HepG2 (cell line): ENCODE results near the gene TMEM132D. TPM values are rescaled to one million over a fixed set of nuclear protein-coding genes. Genes with fewer than 3 reads are reported as not detected.

ENCODE experiments used
- ATAC-seq: fragments of 200-7000 bp; cut with Tn5 transposase; 3 replicates; pipeline ENCODE4 v1.9.1; 2020; ENCODE audit warnings: mild to moderate bottlenecking, moderate library complexity
- BruUV-seq: library from RNA; stranded (reverse); fragments of 400-500 nt; replicated peaks from 2 replicates; lab custom pipeline; 2021; lab: Mats Ljungman, UMichigan
- CTCF ChIA-PET: fragments of 300-600 bp; formaldehyde crosslinking; extraction: SDS; loops from one replicate; lab custom pipeline; 2021; ENCODE audit warnings: low total read pairs, inconsistent platforms, low intra/inter-chr PET ratio; lab: Yijun Ruan, JAX
- POLR2A ChIA-PET: fragments of 350-600 bp; sonication (Branson Sonifier 250); formaldehyde crosslinking; loops from one replicate; lab custom pipeline; 2020; ENCODE audit warnings: antibody characterized with exemption, inconsistent platforms; lab: Yijun Ruan, JAX
- DNase-seq: peaks from one replicate; pipeline ENCODE4 v3.0.0-alpha.2; 2015; ENCODE audit warnings: low spot score
- FAIRE-seq: peaks from 3 replicates; lab custom pipeline; 2011; peaks lifted over from hg19 to GRCh38; lab: Jason Lieb, UNC
- H2AFZ ChIP-seq: one replicate; pipeline ENCODE4 v1.6.1; 2011; ENCODE audit warnings: low read length, inconsistent platforms
- H3K27ac ChIP-seq: fragments of 300-600 bp; 3 replicates; pipeline ENCODE4 v1.8.0; 2011; ENCODE audit warnings: mixed run types, mild to moderate bottlenecking, mixed read lengths, low read length, inconsistent platforms; ENCODE audit not compliant: insufficient read depth; ENCODE audit errors: extremely low read length
- H3K27me3 ChIP-seq, 2 experiments: fragments of 200-600 bp in 1 of 2; 2 replicates in 1 of 2; 3 replicates in 1 of 2; pipeline versions ENCODE4 v1.6.0 to v1.8.0; 2011; ENCODE audit warnings: low read length in 2 of 2, mild to moderate bottlenecking in 2 of 2, moderate library complexity in 2 of 2, inconsistent platforms in 1 of 2; ENCODE audit not compliant: insufficient read depth in 2 of 2, control insufficient read depth in 1 of 2
- H3K36me3 ChIP-seq, 2 experiments: fragments of 200-600 bp in 1 of 2; replicated peaks in 1 of 2; 2 replicates in 1 of 2; 3 replicates in 1 of 2; pipeline versions ENCODE4 v1.5.1 to v1.8.0; 2011; ENCODE audit warnings: low read length in 2 of 2, inconsistent platforms in 1 of 2; ENCODE audit not compliant: insufficient read depth in 2 of 2, control insufficient read depth in 1 of 2
- H3K4me1 ChIP-seq: 2 replicates; pipeline ENCODE4 v1.5.1; 2012; ENCODE audit warnings: low read length, inconsistent platforms; ENCODE audit not compliant: insufficient read depth
- H3K4me2 ChIP-seq: 2 replicates; pipeline ENCODE4 v1.6.0; 2011; ENCODE audit warnings: low read depth, low read length, inconsistent platforms
- H3K4me3 ChIP-seq, 3 experiments: fragments of 200-600 bp in 1 of 3; sonication (generic), shearing (Covaris generic) in 1 of 3; replicated peaks in 1 of 3; 2 replicates each; pipeline ENCODE4 v1.5.1; 2011 to 2016; ENCODE audit warnings: low read length in 3 of 3, inconsistent platforms in 2 of 3, low read depth in 2 of 3, mild to moderate bottlenecking in 2 of 3, control low read depth in 1 of 3, mixed read lengths in 1 of 3; ENCODE audit not compliant: insufficient read depth in 1 of 3
- H3K79me2 ChIP-seq: one replicate; pipeline ENCODE4 v1.6.1; 2011; ENCODE audit warnings: low read length, inconsistent platforms; ENCODE audit not compliant: insufficient read depth
- H3K9ac ChIP-seq: 2 replicates; pipeline ENCODE4 v1.6.0; 2011; ENCODE audit warnings: mild to moderate bottlenecking, low read depth, low read length, inconsistent platforms; ENCODE audit not compliant: insufficient read depth
- H3K9me3 ChIP-seq: 2 replicates; pipeline ENCODE4 v1.5.1; 2012; ENCODE audit warnings: mild to moderate bottlenecking, low read length
- H4K20me1 ChIP-seq: 2 replicates; pipeline ENCODE4 v1.6.0; 2011; ENCODE audit warnings: inconsistent platforms, mild to moderate bottlenecking, low read length, moderate library complexity; ENCODE audit not compliant: insufficient read depth
- AGO1 ChIP-seq: fragments of 200-400 bp; formaldehyde crosslinking; IDR thresholded peaks from 2 replicates; pipeline ENCODE4 v1.6.1; 2017; ENCODE audit warnings: mild to moderate bottlenecking, low read depth, low read length, moderate library complexity; ENCODE audit not compliant: poor library complexity, severe bottlenecking
- ATRX ChIP-seq: sonication (generic); formaldehyde crosslinking; IDR thresholded peaks from 2 replicates; pipeline ENCODE4 v1.4.0; 2020; ENCODE audit warnings: missing genetic modification reagents, borderline replicate concordance
- FOXK1 ChIP-seq: sonication (generic); formaldehyde crosslinking; IDR thresholded peaks from 2 replicates; pipeline ENCODE4 v1.4.0; 2020; ENCODE audit warnings: low read depth, missing genetic modification reagents, borderline replicate concordance
- KAT8 ChIP-seq: IDR thresholded peaks from 2 replicates; pipeline ENCODE4 v1.6.1; 2016; ENCODE audit warnings: missing genetic modification reagents, missing compliant biosample characterization
- MTF2 ChIP-seq: sonication (generic); formaldehyde crosslinking; IDR thresholded peaks from 2 replicates; pipeline ENCODE4 v1.5.0; 2020; ENCODE audit warnings: missing genetic modification reagents, borderline replicate concordance
- NFATC3 ChIP-seq: sonication (generic); formaldehyde crosslinking; IDR thresholded peaks from 2 replicates; pipeline ENCODE4 v1.5.1; 2020; ENCODE audit warnings: mild to moderate bottlenecking, missing genetic modification reagents
- RAD21 ChIP-seq: fragments of 450-650 bp; formaldehyde crosslinking; IDR thresholded peaks from 2 replicates; pipeline ENCODE4 v1.5.0; 2020; ENCODE audit warnings: mild to moderate bottlenecking
- SMYD3 ChIP-seq: sonication (generic); formaldehyde crosslinking; IDR thresholded peaks from 2 replicates; pipeline ENCODE4 v1.8.1; 2023; ENCODE audit warnings: mild to moderate bottlenecking, missing genetic modification reagents
- SP140L ChIP-seq: sonication (generic); formaldehyde crosslinking; IDR thresholded peaks from 2 replicates; pipeline ENCODE4 v1.4.0; 2020; ENCODE audit warnings: missing genetic modification reagents, borderline replicate concordance
- SRF ChIP-seq: IDR thresholded peaks from 2 replicates; pipeline ENCODE4 v1.6.1; 2011; ENCODE audit warnings: mild to moderate bottlenecking, low read depth, low read length, moderate library complexity
- THYN1 ChIP-seq: sonication (generic); formaldehyde crosslinking; IDR thresholded peaks from 2 replicates; pipeline ENCODE4 v1.8.1; 2023; ENCODE audit warnings: low read depth, mild to moderate bottlenecking, moderate library complexity, missing genetic modification reagents, borderline replicate concordance
- ZNF143 ChIP-seq: sonication (generic); formaldehyde crosslinking; IDR thresholded peaks from 2 replicates; pipeline ENCODE4 v1.4.0; 2020; ENCODE audit warnings: missing genetic modification reagents
- ZNF274 ChIP-seq: sonication (generic); formaldehyde crosslinking; IDR thresholded peaks from 2 replicates; pipeline ENCODE4 v1.5.1; 2020; ENCODE audit warnings: mild to moderate bottlenecking, missing genetic modification reagents
- ZNF672 ChIP-seq: sonication (generic); formaldehyde crosslinking; IDR thresholded peaks from 2 replicates; pipeline ENCODE4 v1.8.1; 2022; ENCODE audit warnings: missing genetic modification reagents
- ZNF850 ChIP-seq: sonication (generic); formaldehyde crosslinking; conservative IDR thresholded peaks from 2 replicates; pipeline ENCODE4 v1.9.0; 2021; ENCODE audit warnings: mild to moderate bottlenecking, missing genetic modification reagents
- WGBS: methylation state at CpG from one replicate; pipeline ENCODE4 v1.1.6; 2017; ENCODE audit warnings: low lambda C conversion rate; 5-methylcytosine and 5-hydroxymethylcytosine counted together
- in situ Hi-C: cut with HindIII; loops from 2 replicates; pipeline ENCODE4 v1.10.0; 2017; ENCODE audit warnings: low pct_unique_long_range_greater_than_20kb; ENCODE audit not compliant: extremely low pct_ligation_motif_present
- intact Hi-C: fragments of 100-400 bp; cut with micrococcal nuclease; formaldehyde crosslinking; loops from one replicate; pipeline ENCODE4 v1.10.0; 2022; ENCODE audit not compliant: unreplicated experiment
- polyA plus RNA-seq, 8 experiments: library from polyadenylated mRNA; depleted of rRNA in 3 of 8; stranded (reverse) in 7 of 8; unstranded in 1 of 8; fragments of >200 nt; fragmentation: Illumina TruSeq in 4 of 8; extraction: Trizol in 4 of 8; gene quantifications; 2 replicates each; pipeline versions ENCODE4 v1.2.1 to v1.2.3, GENCODE V29; 2011 to 2016; ENCODE audit warnings: low read depth in 4 of 8, missing spikeins in 1 of 8, mixed read lengths in 1 of 8; ENCODE audit not compliant: insufficient read depth in 1 of 8
- total RNA-seq, 5 experiments: library from RNA; depleted of rRNA; stranded (reverse); fragments of >200 nt; fragmentation: Illumina TruSeq; extraction: Trizol; gene quantifications; 2 replicates each; pipeline ENCODE4 v1.2.3, GENCODE V29; 2016; ENCODE audit warnings: low read depth in 1 of 5
- TF ChIP-seq, protein P1 (sequence below): sonication (generic); formaldehyde crosslinking; IDR thresholded peaks from 2 replicates; pipeline ENCODE4 v1.4.0; 2020; ENCODE audit warnings: mild to moderate bottlenecking, missing genetic modification reagents

TMEM132D gene
- total and polyA plus RNA-seq, 2 of the 13 experiments (the other 11 are each of a cell fraction or from before 2014, with no cell fraction given), result not detected

GRCh38 chr12:129902371-129903091 is 1.3 kb downstream of the TMEM132D start:
- Histone ChIP-seq H2AFZ (no peak overlapping the region), H3K36me3 (no peaks in the 10 kb centered on the region), H3K4me3 (no peak overlapping the region), H3K4me2 (no peak overlapping the region), H3K27me3 (peaks cover 0 to 2% of the 10 kb centered on the region in 2 experiments; a peak in 2 of 5 replicates), H3K27ac (no peak overlapping the region), H3K79me2 (no peaks in the 10 kb centered on the region), H3K9ac (no peak overlapping the region), H3K4me1 (no peaks in the 10 kb centered on the region), H3K9me3 (no peaks in the 10 kb centered on the region), H4K20me1 (no peaks in the 10 kb centered on the region)
- TF ChIP-seq NFATC3, result no peak
- no peak for TF ChIP-seq ATRX (CRISPR knock-in tag)
- TF ChIP-seq SP140L, result no peak
- no peak for FAIRE-seq
- intact Hi-C loops, result no loop called here
- in situ Hi-C loops, result loop anchor here (25.0 kb wide), 1 partner anchor 715 kb away; no protein-coding TSS in a partner anchor
- no peak for DNase-seq
- whole genome bisulfite sequencing, result 20% methylated on average over 16 of the region's 19 CpGs
- POLR2A ChIA-PET, result no interaction called here
- no peak for ATAC-seq
- no TSS peak for BruUV-seq
- CTCF ChIA-PET, result no interaction called here

GRCh38 chr12:129901254-129901653 is 2.6 kb downstream of the TMEM132D start:
- no peak for ATAC-seq
- Histone ChIP-seq H2AFZ (no peak overlapping the region), H3K79me2 (no peaks in the 10 kb centered on the region), H3K4me3 (no peak overlapping the region), H4K20me1 (no peaks in the 10 kb centered on the region), H3K27me3 (peaks cover 0 to 2% of the 10 kb centered on the region in 2 experiments; a peak in 2 of 5 replicates), H3K4me2 (no peak overlapping the region), H3K27ac (no peak overlapping the region), H3K36me3 (no peaks in the 10 kb centered on the region), H3K9ac (no peak overlapping the region), H3K4me1 (no peaks in the 10 kb centered on the region), H3K9me3 (no peaks in the 10 kb centered on the region)
- TF ChIP-seq SRF (no peak), SMYD3 (CRISPR knock-in tag) (no peak), MTF2 (no peak), RAD21 (CRISPR knock-in tag) (no peak), ZNF850 (CRISPR knock-in tag) (no peak), KAT8 (CRISPR knock-in tag) (no peak), ZNF143 (CRISPR knock-in tag) (no peak), AGO1 (no peak), ZNF274 (no peak), FOXK1 (CRISPR knock-in tag) (no peak), THYN1 (CRISPR knock-in tag) (no peak), ZNF672 (CRISPR knock-in tag) (no peak)
- TF ChIP-seq, protein P1, sequence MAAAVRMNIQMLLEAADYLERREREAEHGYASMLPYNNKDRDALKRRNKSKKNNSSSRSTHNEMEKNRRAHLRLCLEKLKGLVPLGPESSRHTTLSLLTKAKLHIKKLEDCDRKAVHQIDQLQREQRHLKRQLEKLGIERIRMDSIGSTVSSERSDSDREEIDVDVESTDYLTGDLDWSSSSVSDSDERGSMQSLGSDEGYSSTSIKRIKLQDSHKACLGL (CRISPR knock-in tag), result no peak
- BruUV-seq, result no TSS peak
- ChIA-PET POLR2A (no interaction called here), CTCF (no interaction called here)
- no peak for DNase-seq
- intact Hi-C loops, result no loop called here
- in situ Hi-C loops, result loop anchor here (25.0 kb wide), 1 partner anchor 714 kb away; no protein-coding TSS in a partner anchor
- no peak for FAIRE-seq
- 8% methylated on average over 2 of the region's 2 CpGs for whole genome bisulfite sequencing
